ENCODE measurements around the gene CA4. TPM values are rescaled to one million over a fixed set of nuclear protein-coding genes. Genes with fewer than 3 reads are reported as not detected.
A peak's percentile ranks its signal among the peaks of the same experiment; 100 is the strongest.

Gene CA4
- total and polyA plus RNA-seq, 9 of the 15 experiments (the other 6 are each of a cell fraction or from before 2014, with no cell fraction given) = 0.13 TPM; not detected in 7

GRCh38 chr17:60141111-60142018 lies 8.4 kb upstream of the CA4 start:
- WGBS (ENCODE audit: insufficient coverage, low coverage, missing lambda C conversion rate) = 39% methylated on average over 45 of the region's 52 CpGs
- Histone ChIP-seq H2AFZ (ENCODE audit: low read depth, low read length) (no peak overlapping the region), H3K27me3 (ENCODE audit: control insufficient read depth in 2 of 2, insufficient read depth in 2 of 2, low read length in 2 of 2) (peaks cover 22 to 47% of the 10 kb centered on the region in 2 experiments; a peak in 4 of 5 replicates), H3K27ac (ENCODE audit: extremely low read depth, low read depth, low read length) (no peak overlapping the region), H3K79me2 (ENCODE audit: control insufficient read depth, insufficient read depth, low read length) (no peaks in the 10 kb centered on the region), H3K36me3 (ENCODE audit: control insufficient read depth, insufficient read depth, low read length) (no peaks in the 10 kb centered on the region), H3K9me3 (replicated peaks; ENCODE audit: control insufficient read depth, insufficient read depth, low read depth, low read length) (no peaks in the 10 kb centered on the region), H4K20me1 (replicated peaks; ENCODE audit: control insufficient read depth, insufficient read depth, low read length) (peaks cover 19% of the 10 kb centered on the region), H3K4me1 (replicated peaks in 1 of 2; ENCODE audit: control insufficient read depth in 2 of 2, insufficient read depth in 2 of 2, low read length in 2 of 2) (peaks cover 4 to 34% of the 10 kb centered on the region in 2 experiments; a peak in 4 of 5 replicates), H3K4me3 (no peak overlapping the region), H3K9ac (ENCODE audit: insufficient read depth in 1 of 2, low read depth in 2 of 2, low read length in 2 of 2) (no peak overlapping the region), H3K9me1 (ENCODE audit: control insufficient read depth, insufficient read depth, low read length) (peaks cover 3% of the 10 kb centered on the region), H3K4me2 (ENCODE audit: insufficient read depth, low read length) (no peak overlapping the region)
- intact Hi-C loops (cut with micrococcal nuclease) = loop anchor here (10.0 kb wide), 1 partner anchor 493 kb away; no protein-coding TSS in a partner anchor
- in situ Hi-C loops (cut with MboI) = loop anchor here (10.0 kb wide), 1 partner anchor 283 kb away; the partner anchor contains the start of gene CHCT1
- no peak for DNase-seq (ENCODE audit: extremely low read depth in 1 of 4, low spot score in 3 of 4)
- TF ChIP-seq ATF7 (IDR thresholded peaks at IDR 0.05) (no peak), PRDM10 (IDR thresholded peaks at IDR 0.05; ENCODE audit: partially characterized antibody) (no peak), PHTF2 (CRISPR knock-in tag; IDR thresholded peaks at IDR 0.05) (no peak), ZBTB11 (CRISPR knock-in tag; IDR thresholded peaks at IDR 0.05) (peak in 1 of 3 experiments; percentile 90; a peak in 2 of 6 replicates), EWSR1 (IDR thresholded peaks at IDR 0.05; ENCODE audit: borderline replicate concordance, low read depth, partially characterized antibody) (peak; percentile 66)
- ChIA-PET POLR2A (interaction anchor here (1.0 kb wide), 1 partner anchor 10 kb away, joined by 4 read pairs; no protein-coding TSS in a partner anchor), CTCF (ENCODE audit: low intra/inter-chr PET ratio) (interaction anchor here (0.6 to 2.4 kb wide), 2 partner anchors 91 to 295 kb away, joined by 3 to 14 read pairs; no protein-coding TSS in a partner anchor)
- no peak for ATAC-seq
- BruUV-seq (replicated peaks) = no TSS peak
- no peak for FAIRE-seq
